GM12878 (cell line): ENCODE results near the gene NOTCH1.

Experiments used
- KDM1A ChIP-seq: fragments of 200-600 bp; sonication (generic); IDR thresholded peaks from 2 replicates; pipeline ENCODE4 v1.6.1; 2016; ENCODE audit warnings: borderline replicate concordance
- TF ChIP-seq, protein P1 (sequence below), 3 experiments: IDR thresholded peaks in 2 of 3; conservative IDR thresholded peaks in 1 of 3; 2 replicates each; pipeline ENCODE4 v1.5.1; 2011; ENCODE audit warnings: low read depth in 3 of 3, low read length in 3 of 3, mild to moderate bottlenecking in 3 of 3, control low read depth in 2 of 3, moderate library complexity in 2 of 3, inconsistent platforms in 1 of 3, mixed read lengths in 1 of 3; ENCODE audit not compliant: control insufficient read depth in 2 of 3, insufficient read depth in 1 of 3; ENCODE audit errors: extremely low read depth in 1 of 3

DNA sequence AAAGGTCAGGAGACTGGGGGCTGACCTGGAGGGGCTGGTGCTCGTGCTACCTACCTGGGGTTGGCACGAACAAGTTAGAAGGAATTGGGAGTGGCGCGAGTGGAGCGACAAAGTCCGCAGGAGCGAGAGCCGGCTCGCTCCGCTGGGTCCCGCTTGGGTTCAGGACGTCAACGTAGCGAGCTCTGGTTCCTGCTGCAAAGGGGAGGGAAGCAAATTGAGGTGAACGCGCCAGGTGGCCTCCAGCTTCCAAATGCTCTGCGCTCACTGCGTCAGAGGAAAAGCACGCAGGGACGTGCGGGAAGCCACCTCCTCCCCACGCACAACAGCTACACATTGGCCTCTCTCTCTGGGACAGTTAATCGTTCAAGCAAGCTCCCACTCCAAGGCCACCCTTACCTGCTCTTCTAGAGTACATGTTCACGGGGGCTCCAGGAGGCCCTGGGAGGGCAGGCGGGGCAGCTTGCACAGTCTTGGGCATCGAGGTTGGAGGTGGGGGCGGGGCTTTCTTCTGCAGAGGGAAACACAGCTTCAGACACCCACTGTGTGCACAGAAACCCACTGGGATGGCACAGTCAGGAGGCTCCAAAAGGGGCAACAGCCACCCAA is 98.6 kb downstream of the NOTCH1 start:
- TF ChIP-seq, protein P1, sequence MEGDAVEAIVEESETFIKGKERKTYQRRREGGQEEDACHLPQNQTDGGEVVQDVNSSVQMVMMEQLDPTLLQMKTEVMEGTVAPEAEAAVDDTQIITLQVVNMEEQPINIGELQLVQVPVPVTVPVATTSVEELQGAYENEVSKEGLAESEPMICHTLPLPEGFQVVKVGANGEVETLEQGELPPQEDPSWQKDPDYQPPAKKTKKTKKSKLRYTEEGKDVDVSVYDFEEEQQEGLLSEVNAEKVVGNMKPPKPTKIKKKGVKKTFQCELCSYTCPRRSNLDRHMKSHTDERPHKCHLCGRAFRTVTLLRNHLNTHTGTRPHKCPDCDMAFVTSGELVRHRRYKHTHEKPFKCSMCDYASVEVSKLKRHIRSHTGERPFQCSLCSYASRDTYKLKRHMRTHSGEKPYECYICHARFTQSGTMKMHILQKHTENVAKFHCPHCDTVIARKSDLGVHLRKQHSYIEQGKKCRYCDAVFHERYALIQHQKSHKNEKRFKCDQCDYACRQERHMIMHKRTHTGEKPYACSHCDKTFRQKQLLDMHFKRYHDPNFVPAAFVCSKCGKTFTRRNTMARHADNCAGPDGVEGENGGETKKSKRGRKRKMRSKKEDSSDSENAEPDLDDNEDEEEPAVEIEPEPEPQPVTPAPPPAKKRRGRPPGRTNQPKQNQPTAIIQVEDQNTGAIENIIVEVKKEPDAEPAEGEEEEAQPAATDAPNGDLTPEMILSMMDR (IDR thresholded peaks at IDR 0.05 in 2 of 3, conservative IDR thresholded peaks at IDR 0.05 in 1 of 3; ENCODE audit: control insufficient read depth in 2 of 3, extremely low read depth in 1 of 3, insufficient read depth in 1 of 3, low read depth in 3 of 3, low read length in 3 of 3), result no peak
- no peak for TF ChIP-seq KDM1A
